K562 treated with DMSO at 1 percent for 24 hours (cell line): Measurements from ENCODE around the gene COLGALT1. TPM values are rescaled to one million over a fixed set of nuclear protein-coding genes. Genes with fewer than 3 reads are reported as not detected.

ENCODE experiments used
- total RNA-seq: library from RNA; unstranded; fragments of 300-600 nt; gene quantifications from 2 replicates; pipeline ENCODE4 v1.2.3, GENCODE V29; 2022; ENCODE audit warnings: low read depth; ENCODE audit not compliant: insufficient read depth

Gene COLGALT1
- total RNA-seq: 97.1 and 98.2 TPM in 2 replicates

GRCh38 chr19:17555480-17555928, at the start of gene COLGALT1:
COLGALT1 (plus strand) TSS chr19:17555649; CDS start chr19:17555714, 65 bp downstream.

Other genes starting within 250 kb of the COLGALT1 start
- 173 and 196 TPM in 2 replicates for gene MRPL34, start 249.8 kb upstream of the COLGALT1 start, total RNA-seq
- gene DDA1, start 246.1 kb upstream of the COLGALT1 start, total RNA-seq: 112 and 122 TPM in 2 replicates
- gene ANO8, start 220.8 kb upstream of the COLGALT1 start, total RNA-seq: 13.4 and 13.9 TPM in 2 replicates
- 84.4 and 97.9 TPM in 2 replicates for gene GTPBP3, start 218.1 kb upstream of the COLGALT1 start, total RNA-seq
- gene PLVAP, start 178.3 kb upstream of the COLGALT1 start, total RNA-seq: 0.32 and 0.45 TPM in 2 replicates
- gene CCDC194, start 161.5 kb upstream of the COLGALT1 start, total RNA-seq: 1.1 TPM in 1 of 2 replicates, not detected in the other
- gene BST2, start 150.0 kb upstream of the COLGALT1 start, total RNA-seq: 496 and 532 TPM in 2 replicates
- gene MVB12A, start 135.6 kb upstream of the COLGALT1 start, total RNA-seq: 112 and 116 TPM in 2 replicates
- 0.54 and 0.67 TPM in 2 replicates for gene TMEM221, start 107.0 kb upstream of the COLGALT1 start, total RNA-seq
- gene NXNL1, start 94.7 kb upstream of the COLGALT1 start, total RNA-seq: not detected in 2 replicates
- gene SLC27A1, start 85.1 kb upstream of the COLGALT1 start, total RNA-seq: 4.8 and 5.7 TPM in 2 replicates
- gene PGLS, start 44.0 kb upstream of the COLGALT1 start, total RNA-seq: 196 and 213 TPM in 2 replicates
- 0.38 and 0.61 TPM in 2 replicates for gene UNC13A, start 132.7 kb downstream of the COLGALT1 start, total RNA-seq
- gene MAP1S, start 163.8 kb downstream of the COLGALT1 start, total RNA-seq: 119 and 127 TPM in 2 replicates
- 37.7 and 38.8 TPM in 2 replicates for gene FCHO1, start 195.8 kb downstream of the COLGALT1 start, total RNA-seq
- 1.3 TPM in 2 replicates for gene B3GNT3, start 239.5 kb downstream of the COLGALT1 start, total RNA-seq